HFF-Myc (cell line): ENCODE measurements around the gene KLKB1.

Experiments used
- DNase-seq: peaks from one replicate; pipeline ENCODE4 v3.0.0-alpha.2; 2011; ENCODE audit warnings: low read depth; ENCODE audit errors: extremely low read depth
- H3K4me3 ChIP-seq: replicated peaks from 2 replicates; pipeline ENCODE4 v1.5.1; 2011; ENCODE audit warnings: low read depth, mild to moderate bottlenecking, control low read depth, low read length
- TF ChIP-seq, protein P1 (sequence below): IDR thresholded peaks from 2 replicates; pipeline ENCODE4 v1.5.1; 2012; ENCODE audit warnings: mild to moderate bottlenecking, low read depth, low read length, control low read depth; ENCODE audit errors: missing control alignments

KLKB1 gene

DNA sequence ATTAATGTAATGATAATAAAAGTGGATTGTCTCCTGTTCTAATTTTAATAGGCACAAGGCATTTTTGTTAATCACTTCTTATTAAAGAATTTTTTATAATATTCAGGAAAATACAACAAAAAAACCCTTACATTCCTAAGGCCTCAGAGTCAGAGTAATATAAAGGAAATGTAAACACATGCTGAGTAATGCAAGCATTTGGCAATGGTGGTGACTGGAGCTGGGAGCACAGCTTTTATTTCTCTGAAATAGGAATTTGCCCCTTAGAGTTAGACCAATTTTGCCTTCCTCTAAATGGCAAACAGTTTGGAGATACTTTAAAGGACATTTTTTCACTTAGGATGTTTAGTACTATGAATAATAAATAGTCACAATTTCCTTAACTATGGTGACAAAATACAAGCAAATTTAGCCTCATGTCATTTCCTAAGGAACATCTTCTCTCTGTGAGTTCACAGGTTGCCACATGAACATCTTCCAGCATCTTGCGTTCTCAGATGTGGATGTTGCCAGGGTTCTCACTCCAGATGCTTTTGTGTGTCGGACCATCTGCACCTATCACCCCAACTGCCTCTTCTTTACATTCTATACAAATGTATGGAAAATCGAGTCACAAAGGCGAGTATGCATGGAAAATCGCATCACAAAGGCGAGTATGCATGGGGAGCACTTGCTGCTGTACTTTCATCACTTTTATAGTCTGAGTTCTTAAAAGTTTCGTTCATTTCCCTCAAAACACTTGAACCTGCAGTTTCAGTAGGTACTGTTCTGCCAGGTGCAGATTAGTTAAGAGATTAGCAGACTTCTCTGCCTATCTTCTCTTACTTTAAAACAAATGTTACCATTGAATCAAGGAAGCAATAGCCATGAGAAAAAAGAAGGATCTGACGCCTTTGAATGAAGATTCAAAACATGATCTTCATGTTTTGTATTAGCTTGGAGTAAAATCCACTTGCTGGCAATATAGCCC lies 22.8 kb downstream of the KLKB1 start:
- TF ChIP-seq, protein P1, sequence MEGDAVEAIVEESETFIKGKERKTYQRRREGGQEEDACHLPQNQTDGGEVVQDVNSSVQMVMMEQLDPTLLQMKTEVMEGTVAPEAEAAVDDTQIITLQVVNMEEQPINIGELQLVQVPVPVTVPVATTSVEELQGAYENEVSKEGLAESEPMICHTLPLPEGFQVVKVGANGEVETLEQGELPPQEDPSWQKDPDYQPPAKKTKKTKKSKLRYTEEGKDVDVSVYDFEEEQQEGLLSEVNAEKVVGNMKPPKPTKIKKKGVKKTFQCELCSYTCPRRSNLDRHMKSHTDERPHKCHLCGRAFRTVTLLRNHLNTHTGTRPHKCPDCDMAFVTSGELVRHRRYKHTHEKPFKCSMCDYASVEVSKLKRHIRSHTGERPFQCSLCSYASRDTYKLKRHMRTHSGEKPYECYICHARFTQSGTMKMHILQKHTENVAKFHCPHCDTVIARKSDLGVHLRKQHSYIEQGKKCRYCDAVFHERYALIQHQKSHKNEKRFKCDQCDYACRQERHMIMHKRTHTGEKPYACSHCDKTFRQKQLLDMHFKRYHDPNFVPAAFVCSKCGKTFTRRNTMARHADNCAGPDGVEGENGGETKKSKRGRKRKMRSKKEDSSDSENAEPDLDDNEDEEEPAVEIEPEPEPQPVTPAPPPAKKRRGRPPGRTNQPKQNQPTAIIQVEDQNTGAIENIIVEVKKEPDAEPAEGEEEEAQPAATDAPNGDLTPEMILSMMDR, result no peak
- no peak for DNase-seq
- H3K4me3 ChIP-seq, result no peak overlapping the region

DNA sequence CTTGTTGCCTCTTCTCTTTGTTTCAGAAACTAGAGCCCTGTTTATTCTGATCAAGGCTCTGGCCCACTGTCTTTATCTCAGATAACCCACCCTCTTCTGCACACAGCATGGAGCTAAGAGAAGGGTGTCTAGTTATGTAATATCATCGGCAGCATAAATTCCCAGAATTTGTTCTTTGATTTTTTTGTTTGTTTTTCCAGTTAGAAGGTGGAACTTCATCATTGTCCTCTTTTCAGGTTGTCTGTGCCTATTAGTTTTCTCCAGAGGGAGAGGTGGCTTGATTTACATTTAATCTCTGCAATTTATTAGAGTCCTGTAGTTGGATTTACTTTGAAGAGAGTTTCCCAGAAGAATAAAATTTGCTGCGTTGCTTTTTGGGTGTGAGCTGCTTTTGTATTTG lies 23.5 kb downstream of the KLKB1 start:
- TF ChIP-seq, protein P1, result no peak
- no peak for DNase-seq

DNA sequence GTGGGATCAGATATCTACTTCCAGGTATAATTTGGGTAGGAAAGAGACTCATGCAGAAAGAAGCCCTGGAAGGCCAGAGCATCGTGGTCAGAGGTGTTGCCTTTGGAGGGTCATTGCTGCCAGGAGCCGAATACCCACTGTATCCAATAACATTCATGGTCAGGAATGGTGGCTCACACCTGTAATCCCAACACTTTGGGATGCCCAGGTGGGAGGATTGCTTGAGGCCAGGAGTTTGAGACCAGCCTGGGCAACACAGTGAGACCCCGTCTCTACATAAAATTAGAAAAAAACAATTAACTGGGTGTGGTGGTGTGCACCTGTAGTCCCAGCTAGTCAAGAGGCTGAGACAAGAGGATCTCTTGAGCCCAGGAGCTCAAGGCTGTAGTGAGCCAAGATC lies 27.8 kb downstream of the KLKB1 start:
- TF ChIP-seq, protein P1, result no peak
- no peak for DNase-seq
- H3K4me3 ChIP-seq, result no peak overlapping the region

More for the DNA sequence above, 23.5 kb downstream of the KLKB1 start:
- no peak overlapping the region for H3K4me3 ChIP-seq

DNA sequence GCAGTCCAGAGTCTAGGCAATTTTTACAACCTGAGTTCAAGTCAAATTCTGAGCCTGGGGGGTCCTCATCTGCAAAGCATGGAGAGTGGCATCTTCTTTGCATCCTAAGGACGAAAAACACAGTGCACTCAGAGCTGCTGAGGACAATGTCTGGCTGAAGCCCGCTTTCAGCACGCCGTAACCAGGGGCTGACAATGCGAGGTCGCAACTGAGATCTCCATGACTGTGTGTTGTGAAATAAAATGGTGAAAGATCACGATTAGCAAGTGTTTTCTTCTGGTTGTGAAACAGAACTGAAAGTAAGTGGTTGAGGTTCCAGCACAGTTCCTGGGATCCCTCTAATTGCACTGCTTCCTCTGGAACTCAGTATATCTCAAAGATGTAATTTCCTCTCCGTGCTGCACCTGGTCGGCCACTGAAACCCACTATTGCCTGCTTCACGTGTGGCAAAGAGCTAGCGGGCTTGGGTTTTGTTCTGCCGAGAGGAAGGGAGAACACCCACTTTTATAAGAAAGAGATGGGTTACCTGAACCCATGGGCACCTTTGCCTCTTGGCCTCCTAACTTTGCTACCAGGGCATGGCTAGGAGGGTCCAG lies 31.0 kb downstream of the KLKB1 start:
- H3K4me3 ChIP-seq, result no peak overlapping the region
- TF ChIP-seq, protein P1, result no peak
- DNase-seq, result no peak

DNA sequence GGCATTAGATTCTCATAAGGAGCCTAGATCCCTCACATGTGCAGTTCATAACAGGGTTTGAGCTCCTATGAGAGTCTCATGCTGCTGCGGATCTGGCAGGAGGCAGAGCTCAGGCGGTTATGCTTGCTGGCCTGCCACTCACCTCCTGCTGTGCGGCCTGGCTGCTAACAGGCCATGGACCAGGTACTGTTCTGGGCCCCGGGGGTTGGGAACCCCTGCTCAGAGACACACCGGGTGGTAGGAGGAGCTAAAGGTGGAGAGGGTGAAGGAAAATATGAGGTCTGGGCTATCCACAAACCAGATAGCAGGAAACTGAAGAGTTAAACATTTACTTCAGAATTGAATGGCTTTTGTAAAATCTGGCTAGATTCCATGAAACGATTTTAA lies 32.8 kb downstream of the KLKB1 start:
- H3K4me3 ChIP-seq, result no peak overlapping the region
- no peak for DNase-seq
- TF ChIP-seq, protein P1, result no peak

DNA sequence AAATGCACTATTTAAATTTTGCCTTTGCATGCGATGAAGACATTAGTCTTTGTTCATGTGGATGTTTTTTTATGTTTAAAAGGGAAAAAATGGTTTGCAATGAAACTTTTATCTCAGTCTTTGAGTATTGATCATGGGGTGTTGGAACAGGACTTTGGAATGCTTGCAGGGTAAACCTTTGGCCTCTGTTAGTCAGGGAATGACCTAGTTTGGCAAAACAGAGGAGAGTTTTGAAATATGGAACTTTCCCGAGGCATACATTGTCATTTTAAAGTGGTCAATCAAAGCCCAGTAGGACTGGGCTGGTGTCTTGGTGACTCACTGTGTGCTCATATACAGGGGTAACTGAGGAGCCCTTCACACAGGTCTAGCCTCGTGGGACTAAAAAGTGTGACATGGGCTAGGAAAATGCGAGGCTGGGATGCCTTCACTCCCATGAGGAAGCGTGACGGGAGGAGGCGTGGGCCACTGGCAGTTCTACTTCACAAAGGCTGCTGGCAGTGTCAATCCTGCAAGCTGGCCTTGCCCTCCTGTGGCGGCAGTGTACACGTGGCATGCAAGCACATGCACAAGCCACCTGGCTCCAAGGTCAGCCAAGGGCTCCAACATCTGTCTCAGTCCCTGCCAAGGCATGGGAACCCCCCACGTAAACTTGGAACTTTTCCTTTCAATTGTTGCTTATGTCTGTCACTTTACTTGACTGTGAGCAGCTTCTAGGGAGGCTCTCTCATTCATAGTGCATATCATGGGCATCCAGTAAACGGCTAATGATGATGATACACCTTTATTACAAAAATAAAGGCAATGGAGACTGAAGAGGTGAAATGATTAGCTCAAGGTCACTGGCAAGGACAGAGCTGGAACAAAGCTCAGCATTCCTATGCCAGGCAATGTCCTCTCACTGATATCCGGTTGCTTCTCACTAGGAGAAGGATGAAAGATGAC lies 33.5 kb downstream of the KLKB1 start:
- DNase-seq, result no peak
- no peak overlapping the region for H3K4me3 ChIP-seq
- TF ChIP-seq, protein P1, result no peak
